ENCODE results near the gene SEL1L. TPM values are rescaled to one million over a fixed set of nuclear protein-coding genes. Genes with fewer than 3 reads are reported as not detected.

The SEL1L gene
- 10 to 100 TPM; 70.5 to 79.2 TPM for total RNA-seq

GRCh38 chr14:81533536-81534343, at the start of gene SEL1L:
TSS of gene SEL1L (minus strand) at chr14:81533853. CDS start at chr14:81533744, 109 bp downstream.
- peaks cover 0 to 3% of the 10 kb centered on the region in 2 donors for H3K36me3 Mint-ChIP-seq (ENCODE audit: insufficient read depth in 2 of 2)
- H3K27ac Mint-ChIP-seq: peak within 1 kb of the TSS; percentile 94
- H3K4me1 Mint-ChIP-seq (ENCODE audit: low read depth): peaks cover 64% of the 10 kb centered on the region
- peak; percentile 94 to 95 for ATAC-seq (replicated peaks in 1 of 2)
- no peaks in the 10 kb centered on the region for H3K27me3 Mint-ChIP-seq (ENCODE audit: low read depth)
- H3K9me3 Mint-ChIP-seq: peaks cover 0 to 2% of the 10 kb centered on the region in 2 donors
- peak within 1 kb of the TSS; percentile 92 to 95 for H3K4me3 Mint-ChIP-seq
- DNase-seq: peak; percentile 99

- Mint-ChIP-seq H3K27ac (no peak overlapping the region), H3K27me3 (ENCODE audit: low read depth) (peaks cover 29% of the 10 kb centered on the region), H3K9me3 (peaks cover 2 to 7% of the 10 kb centered on the region in 2 donors), H3K4me1 (ENCODE audit: low read depth) (no peaks in the 10 kb centered on the region), H3K4me3 (no peak overlapping the region), H3K36me3 (ENCODE audit: insufficient read depth in 2 of 2) (peaks cover 7% of the 10 kb centered on the region in 2 donors)
- no peak for ATAC-seq (replicated peaks in 1 of 2)
- no peak for DNase-seq
Measured at GRCh38 chr14:81582420-81582819, 48.8 kb upstream of the SEL1L start.

GRCh38 chr14:81579115-81579514, 45.5 kb upstream of the SEL1L start:
- ATAC-seq (replicated peaks in 1 of 2): no peak
- Mint-ChIP-seq H3K27me3 (ENCODE audit: low read depth) (peaks cover 45% of the 10 kb centered on the region), H3K9me3 (peaks cover 2 to 7% of the 10 kb centered on the region in 2 donors), H3K27ac (no peak overlapping the region), H3K4me3 (no peak overlapping the region), H3K4me1 (ENCODE audit: low read depth) (no peaks in the 10 kb centered on the region), H3K36me3 (ENCODE audit: insufficient read depth in 2 of 2) (peaks cover 7% of the 10 kb centered on the region in 2 donors)
- DNase-seq: no peak

- Mint-ChIP-seq H3K4me3 (no peak overlapping the region), H3K4me1 (ENCODE audit: low read depth) (peaks cover 8% of the 10 kb centered on the region), H3K27ac (peak overlapping the region; percentile 11), H3K36me3 (ENCODE audit: insufficient read depth in 2 of 2) (no peaks in the 10 kb centered on the region), H3K9me3 (no peaks in the 10 kb centered on the region), H3K27me3 (ENCODE audit: low read depth) (peaks cover 36% of the 10 kb centered on the region)
- DNase-seq (no peak), ATAC-seq (replicated peaks in 1 of 2) (peak; percentile 63 to 80)
Measured at GRCh38 chr14:81571437-81571836, 37.8 kb upstream of the SEL1L start.

- Mint-ChIP-seq H3K4me3 (no peak overlapping the region), H3K36me3 (ENCODE audit: insufficient read depth in 2 of 2) (no peaks in the 10 kb centered on the region), H3K4me1 (ENCODE audit: low read depth) (peaks cover 8% of the 10 kb centered on the region), H3K27ac (no peak overlapping the region), H3K27me3 (ENCODE audit: low read depth) (peaks cover 19% of the 10 kb centered on the region), H3K9me3 (no peaks in the 10 kb centered on the region)
- ATAC-seq (replicated peaks in 1 of 2) (no peak), DNase-seq (no peak)
Measured at GRCh38 chr14:81567302-81567701, 33.6 kb upstream of the SEL1L start.

- H3K27ac Mint-ChIP-seq: no peak overlapping the region
- H3K4me1 Mint-ChIP-seq (ENCODE audit: low read depth): no peaks in the 10 kb centered on the region
- DNase-seq (peak; percentile 7), ATAC-seq (replicated peaks in 1 of 2) (peak in 1 of 2 donors; percentile 35)
- H3K9me3 Mint-ChIP-seq: no peaks in the 10 kb centered on the region
- no peaks in the 10 kb centered on the region for H3K36me3 Mint-ChIP-seq (ENCODE audit: insufficient read depth in 2 of 2)
- H3K27me3 Mint-ChIP-seq (ENCODE audit: low read depth): peaks cover 19% of the 10 kb centered on the region
- H3K4me3 Mint-ChIP-seq: no peak overlapping the region
Measured at GRCh38 chr14:81565441-81566290, 32.0 kb upstream of the SEL1L start.

GRCh38 chr14:81562818-81563217, 29.2 kb upstream of the SEL1L start:
- peaks cover 5% of the 10 kb centered on the region for H3K27me3 Mint-ChIP-seq (ENCODE audit: low read depth)
- ATAC-seq (replicated peaks in 1 of 2) (no peak), DNase-seq (no peak)
- H3K27ac Mint-ChIP-seq: no peak overlapping the region
- no peaks in the 10 kb centered on the region for H3K9me3 Mint-ChIP-seq
- H3K4me1 Mint-ChIP-seq (ENCODE audit: low read depth): no peaks in the 10 kb centered on the region
- no peaks in the 10 kb centered on the region for H3K36me3 Mint-ChIP-seq (ENCODE audit: insufficient read depth in 2 of 2)
- no peak overlapping the region for H3K4me3 Mint-ChIP-seq

GRCh38 chr14:81561084-81561775, 27.6 kb upstream of the SEL1L start:
- ATAC-seq (replicated peaks in 1 of 2): no peak
- H3K9me3 Mint-ChIP-seq: peaks cover 0 to 2% of the 10 kb centered on the region in 2 donors

GRCh38 chr14:81559385-81559784, 25.7 kb upstream of the SEL1L start:
- H3K27me3 Mint-ChIP-seq (ENCODE audit: low read depth): no peaks in the 10 kb centered on the region
- DNase-seq (no peak), ATAC-seq (replicated peaks in 1 of 2) (no peak)
- no peaks in the 10 kb centered on the region for H3K4me1 Mint-ChIP-seq (ENCODE audit: low read depth)
- no peak overlapping the region for H3K4me3 Mint-ChIP-seq
- H3K27ac Mint-ChIP-seq: no peak overlapping the region
- peaks cover 0 to 2% of the 10 kb centered on the region in 2 donors for H3K9me3 Mint-ChIP-seq
- H3K36me3 Mint-ChIP-seq (ENCODE audit: insufficient read depth in 2 of 2): no peaks in the 10 kb centered on the region

More at GRCh38 chr14:81561084-81561775, 27.6 kb upstream of the SEL1L start:
- Mint-ChIP-seq H3K27ac (no peak overlapping the region), H3K4me3 (no peak overlapping the region), H3K27me3 (ENCODE audit: low read depth) (no peaks in the 10 kb centered on the region), H3K4me1 (ENCODE audit: low read depth) (no peaks in the 10 kb centered on the region), H3K36me3 (ENCODE audit: insufficient read depth in 2 of 2) (no peaks in the 10 kb centered on the region)
- DNase-seq: no peak

GRCh38 chr14:81557146-81557545, 23.5 kb upstream of the SEL1L start:
- Mint-ChIP-seq H3K4me1 (ENCODE audit: low read depth) (no peaks in the 10 kb centered on the region), H3K27ac (no peak overlapping the region), H3K27me3 (ENCODE audit: low read depth) (peaks cover 5% of the 10 kb centered on the region), H3K9me3 (peaks cover 0 to 2% of the 10 kb centered on the region in 2 donors), H3K4me3 (no peak overlapping the region), H3K36me3 (ENCODE audit: insufficient read depth in 2 of 2) (no peaks in the 10 kb centered on the region)
- ATAC-seq (replicated peaks in 1 of 2) (no peak), DNase-seq (no peak)

- H3K27me3 Mint-ChIP-seq (ENCODE audit: low read depth): peaks cover 5% of the 10 kb centered on the region
- no peaks in the 10 kb centered on the region for H3K36me3 Mint-ChIP-seq (ENCODE audit: insufficient read depth in 2 of 2)
- H3K4me1 Mint-ChIP-seq (ENCODE audit: low read depth): peaks cover 6% of the 10 kb centered on the region
- no peak overlapping the region for H3K27ac Mint-ChIP-seq
- DNase-seq (no peak), ATAC-seq (replicated peaks in 1 of 2) (no peak)
- H3K4me3 Mint-ChIP-seq: no peak overlapping the region
- H3K9me3 Mint-ChIP-seq: peaks cover 0 to 2% of the 10 kb centered on the region in 2 donors
Measured at GRCh38 chr14:81555684-81556083, 22.0 kb upstream of the SEL1L start.

- no peak for ATAC-seq (replicated peaks in 1 of 2)
- DNase-seq: no peak
- Mint-ChIP-seq H3K4me1 (ENCODE audit: low read depth) (peaks cover 12% of the 10 kb centered on the region), H3K4me3 (no peak overlapping the region), H3K36me3 (ENCODE audit: insufficient read depth in 2 of 2) (no peaks in the 10 kb centered on the region), H3K9me3 (peaks cover 0 to 2% of the 10 kb centered on the region in 2 donors), H3K27me3 (ENCODE audit: low read depth) (peaks cover 5% of the 10 kb centered on the region), H3K27ac (no peak overlapping the region)
Measured at GRCh38 chr14:81555051-81555450, 21.4 kb upstream of the SEL1L start.

GRCh38 chr14:81551471-81551870, 17.8 kb upstream of the SEL1L start:
- Mint-ChIP-seq H3K9me3 (peaks cover 0 to 3% of the 10 kb centered on the region in 2 donors), H3K4me3 (no peak overlapping the region), H3K27ac (no peak overlapping the region), H3K4me1 (ENCODE audit: low read depth) (peaks cover 26% of the 10 kb centered on the region), H3K36me3 (ENCODE audit: insufficient read depth in 2 of 2) (no peaks in the 10 kb centered on the region), H3K27me3 (ENCODE audit: low read depth) (peaks cover 30% of the 10 kb centered on the region)
- DNase-seq (no peak), ATAC-seq (replicated peaks in 1 of 2) (no peak)

Data from activated T-cell treated with anti-CD3 and anti-CD28 coated beads, Interleukin-2, amount 50 U/mL, for 72 hours (primary cell).